CD8-positive, alpha-beta memory T cell (primary cell): Measurements from ENCODE around the gene UBE2D1. TPM values are rescaled to one million over a fixed set of nuclear protein-coding genes. Genes with fewer than 3 reads are reported as not detected.
A peak's percentile ranks its signal among the peaks of the same experiment; 100 is the strongest.

Experiments
- CTCF ChIA-PET: fragments of 350-600 bp; sonication (Branson Sonifier 250); formaldehyde crosslinking; loops from one replicate; lab custom pipeline; 2021; ENCODE audit warnings: antibody characterized with exemption; lab: Charles Lee
- POLR2A ChIA-PET: fragments of 350-600 bp; sonication (Branson Sonifier 250); formaldehyde crosslinking; loops from one replicate; lab custom pipeline; 2021; ENCODE audit warnings: antibody characterized with exemption; lab: Charles Lee
- DNase-seq, 5 donors: peaks; one replicate each; pipeline versions ENCODE4 v3.0.0 to v3.0.0-alpha.2; 2020 to 2022; ENCODE audit warnings: mixed read lengths in 1 of 5
- H3K27ac ChIP-seq: one replicate; pipeline ENCODE4 v1.7.0; 2013; ENCODE audit warnings: low read depth, mild to moderate bottlenecking, low read length, moderate library complexity
- H3K27me3 ChIP-seq: 2 replicates; pipeline ENCODE4 v1.7.0; 2013; ENCODE audit warnings: low read length, mild to moderate bottlenecking; ENCODE audit not compliant: insufficient read depth, poor library complexity, severe bottlenecking
- H3K36me3 ChIP-seq: 2 replicates; pipeline ENCODE4 v1.7.0; 2013; ENCODE audit warnings: mild to moderate bottlenecking, low read length, moderate library complexity; ENCODE audit not compliant: insufficient read depth
- H3K4me1 ChIP-seq: 2 replicates; pipeline ENCODE4 v1.7.0; 2013; ENCODE audit warnings: mild to moderate bottlenecking, low read length, moderate library complexity; ENCODE audit not compliant: insufficient read depth
- H3K4me3 ChIP-seq: 2 replicates; pipeline ENCODE4 v1.7.0; 2013; ENCODE audit warnings: mild to moderate bottlenecking, low read length
- H3K9me3 ChIP-seq: 2 replicates; pipeline ENCODE4 v1.7.0; 2013; ENCODE audit warnings: mild to moderate bottlenecking, low read length
- H3K27ac Mint-ChIP-seq, 8 donors: one replicate each; pipeline ENCODE4 v1.8.0; 2020 to 2021; ENCODE audit warnings: mixed read lengths in 8 of 8, mild to moderate bottlenecking in 6 of 8, inconsistent platforms in 3 of 8, moderate library complexity in 3 of 8
- H3K27me3 Mint-ChIP-seq, 2 donors: one replicate each; pipeline ENCODE4 v1.8.0; 2020 to 2021; ENCODE audit warnings: mixed read lengths in 2 of 2, mild to moderate bottlenecking in 1 of 2, moderate library complexity in 1 of 2
- H3K36me3 Mint-ChIP-seq, 3 donors: one replicate each; pipeline ENCODE4 v1.8.0; 2020 to 2021; ENCODE audit warnings: mixed read lengths in 3 of 3, inconsistent platforms in 1 of 3, mild to moderate bottlenecking in 1 of 3
- H3K4me1 Mint-ChIP-seq, 3 donors: one replicate each; pipeline ENCODE4 v1.8.0; 2020 to 2021; ENCODE audit warnings: mixed read lengths in 3 of 3, inconsistent platforms in 1 of 3, mild to moderate bottlenecking in 1 of 3
- H3K4me3 Mint-ChIP-seq, 7 donors: one replicate each; pipeline ENCODE4 v1.8.0; 2020 to 2021; ENCODE audit warnings: mixed read lengths in 7 of 7, mild to moderate bottlenecking in 6 of 7, moderate library complexity in 4 of 7, inconsistent platforms in 2 of 7
- H3K9me3 Mint-ChIP-seq, 5 donors: one replicate each; pipeline ENCODE4 v1.8.0; 2020 to 2022; ENCODE audit warnings: mixed read lengths in 5 of 5, mild to moderate bottlenecking in 3 of 5, moderate library complexity in 2 of 5, inconsistent platforms in 1 of 5
- polyA plus RNA-seq: library from polyadenylated mRNA; unstranded; fragments of 300-500 nt; fragmentation: Illumina TruSeq; gene quantifications from one replicate; pipeline ENCODE4 v1.2.3, GENCODE V29; 2021
- total RNA-seq, 2 experiments: library from RNA; stranded (reverse); gene quantifications; one replicate each; pipeline ENCODE4 v1.2.3, GENCODE V29; 2021

Gene UBE2D1
- total and polyA plus RNA-seq, 3 experiments from 2014 or later, result 16.5 to 18.3 (median 16.6) TPM

DNA sequence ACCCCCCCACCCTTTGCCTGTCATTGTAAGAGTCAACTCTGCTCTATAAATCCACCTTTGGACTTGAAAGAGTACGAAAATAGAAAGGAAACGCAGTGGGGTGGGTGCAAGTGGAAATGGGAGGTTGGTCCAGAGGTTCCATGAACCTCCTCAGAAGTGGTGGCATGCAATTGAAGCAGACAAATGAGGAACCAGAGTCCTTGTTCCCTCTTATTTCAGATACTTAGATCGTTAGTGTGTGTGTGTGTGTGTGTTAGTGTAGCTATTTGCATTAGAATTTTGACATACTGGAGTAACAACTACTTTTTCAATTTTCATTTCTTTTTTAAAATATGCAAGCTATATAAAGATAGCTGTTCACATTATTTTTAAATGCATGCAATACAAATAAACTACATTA lies 32.3 kb downstream of the UBE2D1 start:
- CTCF ChIA-PET, result no interaction called here
- H3K9me3 ChIP-seq, result no peaks in the 10 kb centered on the region
- H3K27ac Mint-ChIP-seq, result peak overlapping the region in 1 of 8 donors; percentile 15
- DNase-seq, result no peak
- no peaks in the 10 kb centered on the region for H3K4me1 Mint-ChIP-seq
- POLR2A ChIA-PET, result no interaction called here
- no peak overlapping the region for H3K4me3 Mint-ChIP-seq
- peaks cover 0 to 1% of the 10 kb centered on the region in 2 donors for H3K27me3 Mint-ChIP-seq
- H3K27ac ChIP-seq, result no peak overlapping the region
- no peaks in the 10 kb centered on the region for H3K4me1 ChIP-seq
- H3K4me3 ChIP-seq, result no peak overlapping the region
- peaks cover 3 to 29% (median 13%) of the 10 kb centered on the region in 3 donors for H3K36me3 Mint-ChIP-seq
- no peaks in the 10 kb centered on the region for H3K9me3 Mint-ChIP-seq
- no peaks in the 10 kb centered on the region for H3K27me3 ChIP-seq
- H3K36me3 ChIP-seq, result no peaks in the 10 kb centered on the region

DNA sequence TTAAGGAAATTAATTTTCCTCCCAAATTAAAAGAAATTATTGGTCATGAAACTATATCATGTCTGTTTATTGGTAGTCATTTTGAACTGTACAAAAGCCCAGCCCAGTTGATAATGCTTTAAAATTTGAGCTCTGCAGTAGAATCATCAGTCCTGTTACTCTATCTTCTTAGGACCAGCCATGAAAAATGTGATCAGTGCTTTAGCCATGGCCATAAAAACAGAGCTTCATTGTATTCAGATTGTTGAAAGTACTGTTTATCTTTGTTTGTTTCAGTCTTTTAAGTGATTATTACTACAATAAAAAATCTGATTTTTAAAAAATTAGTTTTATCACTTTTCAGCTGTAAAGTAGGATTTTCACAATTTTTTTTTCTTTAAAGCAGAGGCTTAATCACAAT lies 36.7 kb downstream of the UBE2D1 start:
- Histone ChIP-seq H3K27me3 (no peaks in the 10 kb centered on the region), H3K36me3 (no peaks in the 10 kb centered on the region), H3K27ac (no peak overlapping the region), H3K9me3 (no peaks in the 10 kb centered on the region), H3K4me1 (no peaks in the 10 kb centered on the region), H3K4me3 (no peak overlapping the region)
- Mint-ChIP-seq H3K4me1 (no peaks in the 10 kb centered on the region), H3K9me3 (no peaks in the 10 kb centered on the region), H3K27me3 (no peaks in the 10 kb centered on the region), H3K27ac (no peak overlapping the region), H3K36me3 (peaks cover 0 to 4% (median 0%) of the 10 kb centered on the region in 3 donors), H3K4me3 (no peak overlapping the region)
- DNase-seq, result no peak
- POLR2A ChIA-PET, result no interaction called here
- CTCF ChIA-PET, result no interaction called here

DNA sequence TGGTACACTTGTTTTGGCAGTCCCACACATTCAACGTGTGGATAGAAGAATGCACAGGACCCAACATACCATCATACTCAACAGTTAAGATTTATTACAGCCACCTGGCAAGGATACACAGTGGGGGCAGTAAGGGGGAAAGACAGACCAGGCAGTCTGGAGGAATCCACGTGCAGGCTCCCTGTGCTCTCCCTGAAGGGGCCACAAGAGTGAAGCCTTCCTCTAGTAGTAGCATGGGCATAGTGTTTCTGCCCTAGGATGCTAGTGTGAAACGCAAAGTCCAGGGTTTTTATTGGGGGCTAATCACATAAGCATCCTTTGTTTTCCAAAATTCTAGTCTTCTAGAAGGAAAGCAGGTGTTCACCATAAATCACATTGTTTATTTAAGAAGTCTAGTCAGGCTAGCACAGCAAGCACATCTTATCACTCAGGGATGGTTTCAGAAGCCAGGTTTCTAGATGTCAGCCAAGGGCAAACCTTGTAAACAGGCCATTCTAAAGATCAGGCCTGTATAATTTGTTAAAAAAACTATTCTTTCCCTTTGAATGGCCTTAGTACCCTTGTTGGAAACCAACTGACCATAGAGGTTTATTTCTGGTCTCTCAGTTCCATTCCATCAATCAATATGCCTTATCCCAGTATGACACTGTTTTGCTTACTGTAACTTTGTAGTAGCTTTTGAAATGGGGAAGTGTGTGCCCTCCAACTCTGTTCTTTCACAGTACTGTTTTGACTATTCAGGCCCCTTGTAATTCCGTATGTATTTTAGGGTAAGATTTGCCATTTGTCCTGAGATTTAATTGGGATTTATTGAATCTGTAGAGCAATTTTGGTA lies 38.0 kb downstream of the UBE2D1 start:
- no peaks in the 10 kb centered on the region for H3K27me3 Mint-ChIP-seq
- no peaks in the 10 kb centered on the region for H3K27me3 ChIP-seq

DNA sequence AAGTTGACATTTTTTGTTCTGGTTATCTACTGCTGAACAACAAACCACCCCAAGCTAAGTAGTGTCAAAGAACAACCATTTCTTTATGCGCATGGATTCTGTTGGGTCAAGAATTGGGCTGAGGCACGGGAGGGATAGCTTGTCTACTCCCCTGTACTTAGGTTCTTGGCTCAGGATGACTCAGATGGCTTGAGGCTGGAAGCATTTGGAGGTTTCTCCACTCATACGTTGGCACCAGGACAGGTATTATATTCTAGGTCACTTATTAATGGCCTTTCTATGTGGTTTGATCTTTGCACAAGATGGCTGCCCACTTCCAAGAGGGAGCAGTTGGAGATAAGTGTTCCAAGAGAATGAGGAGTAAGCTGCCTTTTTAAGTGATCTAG lies 38.6 kb downstream of the UBE2D1 start:
- Histone ChIP-seq H3K36me3 (no peaks in the 10 kb centered on the region), H3K9me3 (no peaks in the 10 kb centered on the region), H3K27ac (no peak overlapping the region), H3K4me1 (no peaks in the 10 kb centered on the region), H3K4me3 (no peak overlapping the region), H3K27me3 (no peaks in the 10 kb centered on the region)
- Mint-ChIP-seq H3K4me1 (no peaks in the 10 kb centered on the region), H3K27ac (peak overlapping the region in 1 of 8 donors; percentile 8), H3K27me3 (no peaks in the 10 kb centered on the region), H3K36me3 (peaks cover 0 to 1% (median 0%) of the 10 kb centered on the region in 3 donors), H3K9me3 (no peaks in the 10 kb centered on the region), H3K4me3 (no peak overlapping the region)
- ChIA-PET CTCF (interaction anchor here (2.5 kb wide), 1 partner anchor 11 kb away, joined by 7 read pairs; the partner anchor contains the start of gene TFAM), POLR2A (no interaction called here)
- no peak for DNase-seq

More for the DNA sequence above, 38.0 kb downstream of the UBE2D1 start:
- H3K36me3 ChIP-seq, result no peaks in the 10 kb centered on the region
- ChIA-PET POLR2A (no interaction called here), CTCF (interaction anchor here (2.5 kb wide), 1 partner anchor 12 kb away, joined by 7 read pairs; the partner anchor contains the start of gene TFAM)
- DNase-seq, result no peak
- no peaks in the 10 kb centered on the region for H3K4me1 ChIP-seq
- Mint-ChIP-seq H3K36me3 (peaks cover 0 to under 1% (median 0%) of the 10 kb centered on the region in 3 donors), H3K4me3 (no peak overlapping the region), H3K9me3 (no peaks in the 10 kb centered on the region), H3K4me1 (no peaks in the 10 kb centered on the region), H3K27ac (no peak overlapping the region)
- no peaks in the 10 kb centered on the region for H3K9me3 ChIP-seq
- H3K4me3 ChIP-seq, result no peak overlapping the region
- no peak overlapping the region for H3K27ac ChIP-seq

DNA sequence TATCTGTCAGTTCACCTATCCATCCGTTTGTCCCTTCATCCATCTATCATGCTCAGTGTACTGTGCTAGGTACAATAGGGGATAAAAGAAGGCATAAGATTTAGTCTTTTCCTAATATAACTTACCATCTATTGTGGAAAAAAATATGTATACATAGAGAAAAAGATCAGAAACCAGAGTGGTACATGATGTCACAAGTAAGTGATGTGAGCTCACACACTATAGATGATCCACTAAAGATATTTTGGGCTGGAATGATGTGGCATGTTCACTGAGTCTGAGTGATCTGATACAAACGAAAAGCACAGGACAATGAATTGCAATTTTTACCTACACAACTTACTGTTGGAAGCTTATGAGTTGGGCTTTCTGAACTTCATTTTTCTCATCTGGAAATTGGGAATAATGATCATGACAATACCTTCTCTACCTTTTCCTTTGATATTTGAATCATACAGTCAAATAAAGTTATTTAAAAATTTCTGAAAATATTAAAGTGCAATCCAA lies 47.7 kb downstream of the UBE2D1 start:
- H3K4me3 ChIP-seq, result no peak overlapping the region
- ChIA-PET CTCF (interaction anchor here (2.2 kb wide), 1 partner anchor 83 kb away, joined by 8 read pairs; no protein-coding TSS in a partner anchor), POLR2A (no interaction called here)
- H3K27ac ChIP-seq, result no peak overlapping the region
- H3K36me3 Mint-ChIP-seq, result peaks cover 0 to 19% (median 6%) of the 10 kb centered on the region in 3 donors
- no peaks in the 10 kb centered on the region for H3K36me3 ChIP-seq
- peaks cover 32% of the 10 kb centered on the region for H3K4me1 ChIP-seq
- peaks cover 0 to 6% of the 10 kb centered on the region in 2 donors for H3K27me3 Mint-ChIP-seq
- peaks cover 32 to 40% (median 36%) of the 10 kb centered on the region in 3 donors for H3K4me1 Mint-ChIP-seq
- H3K4me3 Mint-ChIP-seq, result no peak overlapping the region
- H3K9me3 ChIP-seq, result no peaks in the 10 kb centered on the region
- peak overlapping the region in 1 of 8 donors; percentile 43 for H3K27ac Mint-ChIP-seq
- no peak for DNase-seq
- no peaks in the 10 kb centered on the region for H3K9me3 Mint-ChIP-seq
- H3K27me3 ChIP-seq, result no peaks in the 10 kb centered on the region

DNA sequence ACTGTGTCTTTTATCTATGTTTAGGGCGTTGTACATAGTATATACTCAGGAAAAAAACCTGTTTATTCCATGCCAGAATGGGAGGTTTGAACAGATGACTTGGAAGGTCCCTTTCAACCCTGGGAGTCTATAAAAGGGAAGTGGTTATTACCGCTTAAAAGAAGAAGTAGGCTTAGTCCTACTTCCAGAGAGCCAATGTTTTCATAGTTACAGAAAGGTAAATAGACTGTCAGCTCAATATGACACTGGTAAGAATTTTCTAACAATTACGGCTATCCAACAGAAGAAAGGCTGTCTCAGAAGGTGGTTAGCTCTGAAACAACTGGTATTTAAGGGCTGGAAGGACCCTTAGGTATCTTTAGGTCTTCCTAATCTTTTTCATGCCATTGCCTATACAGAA lies 49.3 kb downstream of the UBE2D1 start:
- Mint-ChIP-seq H3K4me3 (peak overlapping the region; percentile 93 to 98 (median 97)), H3K9me3 (no peaks in the 10 kb centered on the region), H3K4me1 (peaks cover 36 to 55% (median 49%) of the 10 kb centered on the region in 3 donors), H3K36me3 (peaks cover 0 to 34% (median 5%) of the 10 kb centered on the region in 3 donors), H3K27ac (peak overlapping the region; percentile 88 to 99 (median 97)), H3K27me3 (peaks cover 0 to 6% of the 10 kb centered on the region in 2 donors)
- Histone ChIP-seq H3K27me3 (no peaks in the 10 kb centered on the region), H3K36me3 (peaks cover 9% of the 10 kb centered on the region), H3K9me3 (no peaks in the 10 kb centered on the region), H3K4me3 (peak overlapping the region; percentile 75), H3K4me1 (peaks cover 32% of the 10 kb centered on the region), H3K27ac (peak overlapping the region; percentile 68)
- ChIA-PET CTCF (interaction anchor here (1.5 to 2.3 kb wide), 7 partner anchors 10 to 116 kb away, joined by 4 to 19 read pairs (median 9); partner anchors contain the start of genes CISD1, IPMK and UBE2D1), POLR2A (interaction anchor here (1.5 to 2.6 kb wide), 3 partner anchors 19 to 116 kb away, joined by 4 to 25 read pairs (median 5); partner anchors contain the start of genes CISD1 and IPMK)
- peak in 2 of 5 donors; percentile 56 to 68 for DNase-seq

DNA sequence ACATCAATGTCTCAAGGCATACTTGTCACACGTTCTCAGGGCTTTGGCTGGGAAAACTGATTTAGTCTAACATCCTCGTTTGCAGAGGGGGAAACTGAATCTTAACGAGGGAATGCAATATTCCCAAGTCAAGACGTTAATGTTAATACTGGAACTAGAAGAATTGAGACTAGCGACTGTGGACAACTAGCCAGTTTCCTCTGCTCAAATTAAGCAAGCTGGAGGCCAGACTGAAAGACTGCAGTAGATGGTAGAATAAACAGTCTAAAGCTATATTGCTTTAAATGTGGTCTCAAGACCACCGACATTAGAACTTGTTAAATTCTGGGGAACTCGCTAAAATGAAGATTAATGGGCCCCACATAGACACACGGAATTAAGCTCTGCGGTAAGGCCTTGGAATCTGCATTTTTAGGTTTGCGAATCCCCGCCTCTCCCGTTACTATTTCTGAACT lies 49.8 kb downstream of the UBE2D1 start:
- H3K4me1 Mint-ChIP-seq, result peaks cover 38 to 60% (median 52%) of the 10 kb centered on the region in 3 donors
- Histone ChIP-seq H3K4me1 (peaks cover 32% of the 10 kb centered on the region), H3K27me3 (no peaks in the 10 kb centered on the region), H3K9me3 (no peaks in the 10 kb centered on the region), H3K27ac (peak overlapping the region; percentile 68), H3K36me3 (peaks cover 14% of the 10 kb centered on the region), H3K4me3 (peak overlapping the region; percentile 75)
- DNase-seq, result no peak
- H3K36me3 Mint-ChIP-seq, result peaks cover 3 to 39% (median 8%) of the 10 kb centered on the region in 3 donors
- H3K27me3 Mint-ChIP-seq, result peaks cover 0 to 6% of the 10 kb centered on the region in 2 donors
- no peaks in the 10 kb centered on the region for H3K9me3 Mint-ChIP-seq
- peak overlapping the region; percentile 88 to 99 (median 97) for H3K27ac Mint-ChIP-seq
- CTCF ChIA-PET, result interaction anchor here (1.0 to 2.3 kb wide), 15 partner anchors 9 to 122 kb away, joined by 3 to 19 read pairs (median 5); partner anchors contain the start of genes CISD1, IPMK and UBE2D1
- POLR2A ChIA-PET, result interaction anchor here (0.6 to 2.6 kb wide), 5 partner anchors 9 to 116 kb away, joined by 3 to 25 read pairs (median 4); partner anchors contain the start of genes CISD1 and IPMK
- H3K4me3 Mint-ChIP-seq, result peak overlapping the region; percentile 93 to 98 (median 97)
